GM12872 (cell line): ENCODE results near the gene DAZAP1.

Source experiments
- TF ChIP-seq, protein P1 (sequence below): IDR thresholded peaks from 3 replicates; pipeline ENCODE4 v1.5.1; 2011; ENCODE audit warnings: low read depth, mild to moderate bottlenecking, low read length, moderate library complexity; ENCODE audit not compliant: insufficient read depth

The DAZAP1 gene

DNA sequence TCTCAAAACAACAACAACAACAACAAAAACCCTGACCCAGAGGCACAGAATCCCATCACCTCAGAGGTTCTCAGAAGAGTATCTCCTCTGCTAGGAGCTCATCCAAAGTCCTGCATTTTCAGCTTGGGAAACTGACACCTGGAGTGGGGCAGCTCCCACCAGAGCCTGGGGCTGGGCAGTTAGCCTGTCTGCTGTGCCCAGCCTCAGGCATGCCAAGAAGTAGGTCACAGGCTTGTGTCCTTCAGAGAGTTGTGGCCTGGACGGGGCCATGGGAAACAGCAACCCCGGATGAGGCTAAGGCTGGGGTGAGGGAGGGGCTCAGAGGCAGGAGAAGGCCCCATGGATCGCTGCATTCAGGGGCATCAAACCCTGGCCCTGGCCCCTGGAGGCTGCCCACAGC lies 21.6 kb upstream of the DAZAP1 start:
- TF ChIP-seq, protein P1, sequence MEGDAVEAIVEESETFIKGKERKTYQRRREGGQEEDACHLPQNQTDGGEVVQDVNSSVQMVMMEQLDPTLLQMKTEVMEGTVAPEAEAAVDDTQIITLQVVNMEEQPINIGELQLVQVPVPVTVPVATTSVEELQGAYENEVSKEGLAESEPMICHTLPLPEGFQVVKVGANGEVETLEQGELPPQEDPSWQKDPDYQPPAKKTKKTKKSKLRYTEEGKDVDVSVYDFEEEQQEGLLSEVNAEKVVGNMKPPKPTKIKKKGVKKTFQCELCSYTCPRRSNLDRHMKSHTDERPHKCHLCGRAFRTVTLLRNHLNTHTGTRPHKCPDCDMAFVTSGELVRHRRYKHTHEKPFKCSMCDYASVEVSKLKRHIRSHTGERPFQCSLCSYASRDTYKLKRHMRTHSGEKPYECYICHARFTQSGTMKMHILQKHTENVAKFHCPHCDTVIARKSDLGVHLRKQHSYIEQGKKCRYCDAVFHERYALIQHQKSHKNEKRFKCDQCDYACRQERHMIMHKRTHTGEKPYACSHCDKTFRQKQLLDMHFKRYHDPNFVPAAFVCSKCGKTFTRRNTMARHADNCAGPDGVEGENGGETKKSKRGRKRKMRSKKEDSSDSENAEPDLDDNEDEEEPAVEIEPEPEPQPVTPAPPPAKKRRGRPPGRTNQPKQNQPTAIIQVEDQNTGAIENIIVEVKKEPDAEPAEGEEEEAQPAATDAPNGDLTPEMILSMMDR, result no peak

DNA sequence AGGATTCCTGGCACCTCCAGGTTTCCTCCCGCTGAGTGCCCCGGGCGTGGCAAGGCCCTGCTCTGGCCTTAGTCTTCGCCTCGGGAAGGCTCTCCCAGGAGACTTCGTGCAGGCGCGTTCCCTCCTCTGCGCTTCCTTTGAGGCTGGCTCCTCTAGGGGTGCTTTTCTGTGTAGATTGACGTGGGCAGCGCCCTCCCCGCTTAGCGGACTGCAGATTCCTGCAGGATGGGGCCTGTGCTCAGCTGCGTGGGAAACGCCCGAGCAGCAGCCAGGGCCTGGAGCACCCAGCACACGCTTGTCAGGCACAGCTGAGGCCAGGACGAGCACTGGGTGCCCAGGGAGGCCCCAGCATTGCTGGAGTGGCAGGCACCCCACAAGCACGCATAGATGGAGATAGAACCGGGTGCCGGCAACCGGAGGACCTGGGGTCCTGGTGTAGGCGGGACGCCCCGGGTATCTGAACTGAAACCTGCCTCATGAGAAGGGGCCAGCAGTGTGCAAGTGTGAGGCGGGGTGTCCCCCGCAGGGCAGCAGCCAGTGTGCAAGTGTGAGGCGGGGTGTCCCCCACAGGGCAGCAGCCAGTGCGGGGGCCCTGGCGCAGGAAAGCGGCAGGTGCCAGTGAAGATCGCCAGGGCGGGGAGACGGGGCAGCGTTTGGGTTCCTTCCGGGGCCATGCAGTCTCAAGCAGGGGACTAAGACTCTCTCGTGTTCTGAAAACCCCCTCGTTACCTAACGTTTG lies 20.3 kb upstream of the DAZAP1 start:
- TF ChIP-seq, protein P1, result no peak

DNA sequence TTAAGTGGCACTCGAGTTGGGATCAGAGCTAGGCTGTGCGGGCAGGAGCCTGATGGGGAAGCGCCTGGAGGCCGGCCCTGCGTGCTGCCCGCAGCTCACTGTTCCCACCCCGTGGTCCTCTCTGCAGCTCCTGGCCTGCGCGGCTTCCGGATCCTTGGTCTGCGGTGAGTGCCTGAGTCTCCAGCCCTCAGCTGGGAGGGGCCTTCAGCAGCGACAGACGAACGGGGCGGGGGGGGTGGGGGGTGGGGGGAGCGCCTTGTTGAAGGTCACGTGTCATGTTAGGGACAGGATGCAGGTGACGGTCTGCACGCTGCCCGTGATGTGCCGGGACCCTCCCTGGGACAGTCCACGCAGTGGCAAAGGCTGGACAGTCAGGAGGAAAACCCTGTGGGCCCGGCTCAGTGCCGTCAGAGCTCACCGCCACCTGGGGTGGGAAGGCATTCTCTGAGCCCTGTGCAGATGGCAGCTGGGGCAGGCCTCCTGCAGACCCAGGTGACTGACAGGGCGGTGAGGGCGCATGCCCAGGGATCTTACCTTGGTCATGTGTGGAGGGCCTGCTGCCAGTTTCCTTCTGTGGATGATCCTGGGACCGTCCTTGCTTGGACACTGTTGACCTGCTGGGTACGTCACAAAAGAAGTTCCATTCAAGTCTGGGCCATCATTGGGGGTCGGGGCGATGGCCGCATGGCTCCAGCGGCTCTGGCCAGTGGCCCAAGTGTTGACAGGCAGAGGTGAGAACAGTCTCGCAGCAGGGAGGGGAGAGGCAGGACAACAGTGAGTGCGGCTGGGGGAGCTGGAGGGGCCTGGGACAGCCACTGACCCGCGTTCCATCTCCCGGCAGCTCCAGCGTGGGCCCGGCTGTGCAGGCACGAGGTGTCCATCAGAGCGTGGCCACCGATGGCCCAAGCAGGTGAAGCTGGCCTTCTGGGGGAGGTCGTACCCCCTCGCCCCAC lies 19.4 kb upstream of the DAZAP1 start:
- TF ChIP-seq, protein P1, result no peak

DNA sequence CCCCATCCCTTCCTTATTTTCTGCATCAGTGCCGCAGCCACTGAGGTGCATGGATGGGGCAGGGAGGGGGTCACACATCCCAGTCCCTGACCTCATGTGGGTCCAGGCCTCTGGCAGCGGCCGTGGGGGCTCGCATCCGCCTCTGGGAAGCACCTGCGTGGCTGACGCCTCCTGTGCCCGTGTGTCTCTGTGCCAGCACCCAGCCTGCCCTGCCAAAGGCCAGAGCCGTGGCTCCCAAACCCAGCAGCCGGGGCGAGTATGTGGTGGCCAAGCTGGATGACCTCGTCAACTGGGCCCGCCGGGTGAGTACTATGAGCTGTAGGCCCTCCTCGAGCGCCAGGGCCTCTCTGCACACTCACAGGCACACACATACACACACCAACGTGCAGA lies 18.8 kb upstream of the DAZAP1 start:
- TF ChIP-seq, protein P1, result no peak

DNA sequence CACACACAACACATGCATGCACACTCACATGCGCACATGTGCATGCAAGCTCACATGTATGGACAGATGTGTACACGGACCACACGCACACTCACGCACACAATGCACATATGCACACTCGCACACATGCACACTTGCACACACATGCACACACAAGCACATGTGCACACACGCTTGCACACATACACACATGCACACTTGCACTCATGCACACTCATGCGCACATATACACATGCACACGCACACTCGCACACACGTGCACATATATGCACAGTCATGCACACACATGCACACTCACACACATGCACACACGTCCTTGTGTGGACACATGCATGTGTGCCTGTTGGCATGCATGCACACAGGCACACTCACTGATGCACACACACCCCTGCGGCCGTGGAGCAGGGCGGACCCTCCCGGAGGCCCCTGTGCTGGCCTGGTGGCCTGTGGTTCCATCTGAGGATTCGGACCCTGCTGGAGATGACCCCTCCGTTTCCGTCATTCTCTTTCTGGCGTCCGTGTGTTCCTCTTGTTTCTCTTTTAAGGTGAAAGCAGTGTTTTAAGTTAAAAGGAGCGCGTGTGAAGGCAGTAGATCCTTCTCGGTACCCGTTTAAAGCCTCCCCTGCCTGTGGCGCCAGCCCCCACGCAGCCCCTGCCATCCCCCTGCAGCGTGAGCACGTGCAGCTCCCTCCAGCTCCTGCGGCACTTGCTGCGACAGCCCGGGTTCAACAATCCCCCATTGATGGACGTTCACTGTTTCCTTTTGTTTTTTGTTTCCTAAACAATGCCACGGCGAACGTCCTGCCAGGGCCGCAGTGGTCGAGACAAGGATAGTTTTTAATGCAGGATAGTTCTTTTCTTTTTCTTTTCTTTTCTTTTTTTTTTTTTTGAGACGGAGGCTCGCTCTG lies 18.1 kb upstream of the DAZAP1 start:
- TF ChIP-seq, protein P1, result no peak

DNA sequence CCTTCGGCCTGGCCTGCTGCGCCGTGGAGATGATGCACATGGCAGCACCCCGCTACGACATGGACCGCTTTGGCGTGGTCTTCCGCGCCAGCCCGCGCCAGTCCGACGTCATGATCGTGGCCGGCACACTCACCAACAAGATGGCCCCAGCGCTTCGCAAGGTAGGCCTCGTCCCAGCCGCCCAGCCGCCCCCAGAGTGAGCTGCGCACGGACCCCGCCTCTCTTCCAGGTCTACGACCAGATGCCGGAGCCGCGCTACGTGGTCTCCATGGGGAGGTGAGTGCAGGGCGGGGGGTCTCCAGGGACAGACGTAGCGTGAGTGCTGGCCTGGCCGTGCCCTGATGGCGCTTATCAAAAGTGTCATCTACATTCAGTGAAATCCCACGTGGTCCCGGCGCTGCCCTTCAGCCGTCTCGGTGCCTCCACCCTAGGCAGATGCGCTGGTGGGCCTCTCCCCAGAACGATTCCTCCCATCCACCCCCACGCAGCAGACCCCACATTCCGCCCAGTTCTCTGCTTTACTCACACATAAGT lies 16.4 kb upstream of the DAZAP1 start:
- TF ChIP-seq, protein P1, result no peak
